Endothelial cell of umbilical vein (primary cell): ENCODE measurements around the gene ADA. TPM values are rescaled to one million over a fixed set of nuclear protein-coding genes. Genes with fewer than 3 reads are reported as not detected.

Source experiments
- BruUV-seq: library from RNA; stranded (reverse); fragments of 400-500 nt; replicated peaks from 2 replicates; lab custom pipeline; 2021; lab: Mats Ljungman, UMichigan
- CTCF ChIA-PET: fragments of 300-600, 350-600 bp; sonication (Branson Sonifier 250); formaldehyde crosslinking; loops from one replicate; lab custom pipeline; 2021; ENCODE audit warnings: antibody characterized with exemption, inconsistent platforms; lab: Charles Lee
- POLR2A ChIA-PET: fragments of 300-600, 350-600 bp; sonication (Branson Sonifier 250); formaldehyde crosslinking; loops from one replicate; lab custom pipeline; 2021; ENCODE audit warnings: antibody characterized with exemption, inconsistent platforms; lab: Charles Lee
- DNase-seq: peaks from one replicate; pipeline ENCODE4 v3.0.0-alpha.2; 2011; ENCODE audit warnings: low read depth, low spot score
- FAIRE-seq: peaks from 2 replicates; lab custom pipeline; 2011; peaks lifted over from hg19 to GRCh38; lab: Jason Lieb, UNC
- H2AFZ ChIP-seq: 2 replicates; pipeline ENCODE4 v1.6.0; 2012; ENCODE audit warnings: low read depth, low read length, control low read depth, inconsistent platforms
- H3K27ac ChIP-seq: 2 replicates; pipeline ENCODE4 v1.5.1; 2011; ENCODE audit warnings: low read depth, mild to moderate bottlenecking, control low read depth, low read length, moderate library complexity; ENCODE audit not compliant: insufficient read depth
- H3K27me3 ChIP-seq, 2 experiments: 2 replicates each; pipeline versions ENCODE4 v1.6.0 to v1.6.1; 2011; ENCODE audit warnings: low read length in 2 of 2, mixed read lengths in 1 of 2; ENCODE audit not compliant: control insufficient read depth in 2 of 2, insufficient read depth in 2 of 2
- H3K36me3 ChIP-seq, 2 experiments: 2 replicates in 1 of 2; 3 replicates in 1 of 2; pipeline ENCODE4 v1.5.1; 2011; ENCODE audit warnings: low read length in 2 of 2, mild to moderate bottlenecking in 1 of 2, moderate library complexity in 1 of 2; ENCODE audit not compliant: control insufficient read depth in 2 of 2, insufficient read depth in 2 of 2; ENCODE audit errors: extremely low read depth in 1 of 2
- H3K4me1 ChIP-seq: 3 replicates; pipeline ENCODE4 v1.5.1; 2011; ENCODE audit warnings: mild to moderate bottlenecking, low read length; ENCODE audit not compliant: control insufficient read depth, insufficient read depth; ENCODE audit errors: extremely low read depth
- H3K4me2 ChIP-seq: 2 replicates; pipeline ENCODE4 v1.6.1; 2011; ENCODE audit warnings: low read length, control low read depth, mixed read lengths; ENCODE audit not compliant: insufficient read depth
- H3K4me3 ChIP-seq, 3 experiments: fragments of 200-600 bp in 1 of 3; sonication (generic), shearing (Covaris generic) in 1 of 3; replicated peaks in 1 of 3; 2 replicates each; pipeline ENCODE4 v1.5.1; 2011 to 2016; ENCODE audit warnings: control low read depth in 3 of 3, low read length in 3 of 3, mild to moderate bottlenecking in 2 of 3, inconsistent platforms in 1 of 3, low read depth in 1 of 3, moderate library complexity in 1 of 3; ENCODE audit not compliant: insufficient read depth in 1 of 3
- H3K79me2 ChIP-seq: 2 replicates; pipeline ENCODE4 v1.6.0; 2012; ENCODE audit warnings: low read length, inconsistent platforms; ENCODE audit not compliant: control insufficient read depth, insufficient read depth
- H3K9ac ChIP-seq: replicated peaks from 2 replicates; pipeline ENCODE3; 2011; ENCODE audit warnings: low read length, control low read depth; ENCODE audit not compliant: insufficient read depth; ENCODE audit errors: extremely low read depth
- H3K9me1 ChIP-seq: replicated peaks from 3 replicates; pipeline ENCODE4 v1.6.0; 2011; ENCODE audit warnings: mild to moderate bottlenecking, low read length; ENCODE audit not compliant: control insufficient read depth, insufficient read depth; ENCODE audit errors: extremely low read depth
- H3K9me3 ChIP-seq: replicated peaks from 2 replicates; pipeline ENCODE4 v1.5.1; 2012; ENCODE audit warnings: low read length, inconsistent platforms; ENCODE audit not compliant: control insufficient read depth, insufficient read depth
- H4K20me1 ChIP-seq: replicated peaks from 2 replicates; pipeline ENCODE3; 2011; ENCODE audit warnings: mild to moderate bottlenecking, low read length; ENCODE audit not compliant: control insufficient read depth, insufficient read depth; ENCODE audit errors: extremely low read depth
- CTCF ChIP-seq, 2 donors: IDR thresholded peaks; 1 replicate in 1 of 2; 2 replicates in 1 of 2; pipeline ENCODE4 v1.5.1; 2011; ENCODE audit warnings: low read length in 2 of 2, mild to moderate bottlenecking in 2 of 2, moderate library complexity in 2 of 2, control low read depth in 1 of 2, inconsistent platforms in 1 of 2, low read depth in 1 of 2; ENCODE audit not compliant: insufficient read depth in 1 of 2; ENCODE audit errors: extremely low read depth in 1 of 2
- EZH2 ChIP-seq: IDR thresholded peaks from 2 replicates; pipeline ENCODE4 v1.6.1; 2012; ENCODE audit warnings: borderline replicate concordance, low read depth, mild to moderate bottlenecking, moderate library complexity, low read length, inconsistent platforms; ENCODE audit not compliant: severe bottlenecking
- FOS ChIP-seq: IDR thresholded peaks from 2 replicates; pipeline ENCODE4 v1.6.1; 2011; ENCODE audit warnings: mild to moderate bottlenecking, low read length, moderate library complexity, borderline replicate concordance; ENCODE audit not compliant: insufficient read depth
- GATA2 ChIP-seq: IDR thresholded peaks from 2 replicates; pipeline ENCODE4 v1.7.0; 2011; ENCODE audit warnings: low read depth, mild to moderate bottlenecking, moderate library complexity, mixed read lengths, low read length; ENCODE audit not compliant: insufficient read length, insufficient read depth
- JUN ChIP-seq: IDR thresholded peaks from 2 replicates; pipeline ENCODE4 v1.6.1; 2011; ENCODE audit warnings: borderline replicate concordance, low read depth; ENCODE audit not compliant: insufficient read length, insufficient read depth
- MAX ChIP-seq: IDR thresholded peaks from 2 replicates; pipeline ENCODE4 v1.6.1; 2011; ENCODE audit not compliant: insufficient read depth, insufficient read length
- MYC ChIP-seq: IDR thresholded peaks from one replicate; pipeline ENCODE4 v1.6.1; 2011; ENCODE audit warnings: mild to moderate bottlenecking, low read depth, low read length
- POLR2A ChIP-seq: IDR thresholded peaks from 2 replicates; pipeline ENCODE4 v1.6.1; 2012; ENCODE audit warnings: low read depth, mild to moderate bottlenecking, control low read depth, low read length
- POLR2AphosphoS5 ChIP-seq: IDR thresholded peaks from 2 replicates; pipeline ENCODE4 v1.6.1; 2012; ENCODE audit warnings: low read depth, mild to moderate bottlenecking, control low read depth, low read length, moderate library complexity; ENCODE audit not compliant: insufficient read depth
- dilution Hi-C: fragments of 300-500 bp; cut with MboI; formaldehyde crosslinking; loops from one replicate; pipeline ENCODE4 v1.15.0; 2019; ENCODE audit warnings: low sequenced_read_pairs; ENCODE audit not compliant: extremely low pct_ligation_motif_present
- intact Hi-C: fragments of 100-400 bp; cut with micrococcal nuclease; formaldehyde crosslinking; loops from one replicate; pipeline ENCODE4 v1.10.0; 2022
- polyA plus RNA-seq, 4 experiments: library from polyadenylated mRNA; depleted of rRNA in 3 of 4; stranded (reverse) in 3 of 4; unstranded in 1 of 4; fragments of >200 nt; gene quantifications; 2 replicates each; pipeline versions ENCODE4 v1.2.1 to v1.2.3, GENCODE V29; 2011 to 2012; ENCODE audit warnings: missing spikeins in 1 of 4
- total RNA-seq: library from RNA; stranded (reverse); gene quantifications from 2 replicates; pipeline ENCODE4 v1.2.3, GENCODE V29; 2021

The ADA gene
- total and polyA plus RNA-seq, 2 donors (not counting 3 experiments of a cell fraction or from before 2014, with no cell fraction given) = 26.3 to 33.1 TPM

GRCh38 chr20:44629542-44629941, 22.0 kb downstream of the ADA start:
- POLR2A ChIA-PET = no interaction called here
- H3K79me2 ChIP-seq = no peaks in the 10 kb centered on the region
- no peaks in the 10 kb centered on the region for H3K9me3 ChIP-seq
- BruUV-seq = no TSS peak
- H3K4me2 ChIP-seq = no peak overlapping the region
- no peaks in the 10 kb centered on the region for H4K20me1 ChIP-seq
- intact Hi-C loops (no loop called here), dilution Hi-C loops (no loop called here)
- FAIRE-seq = no peak
- TF ChIP-seq CTCF (IDR thresholded peaks at IDR 0.05; ENCODE audit: extremely low read depth in 1 of 2, insufficient read depth in 1 of 2, low read depth in 1 of 2, low read length in 2 of 2) = no peak
- TF ChIP-seq GATA2 = no peak
- TF ChIP-seq JUN = no peak
- TF ChIP-seq EZH2 = no peak
- no peak for TF ChIP-seq MYC
- TF ChIP-seq POLR2A = no peak
- TF ChIP-seq POLR2AphosphoS5 = no peak
- TF ChIP-seq MAX = no peak
- TF ChIP-seq FOS = no peak
- no peak overlapping the region for H2AFZ ChIP-seq
- no peaks in the 10 kb centered on the region for H3K36me3 ChIP-seq
- no peaks in the 10 kb centered on the region for H3K4me1 ChIP-seq
- CTCF ChIA-PET = interaction anchor here (1.8 kb wide), 1 partner anchor 54 kb away, joined by 7 read pairs; no protein-coding TSS in a partner anchor
- H3K27ac ChIP-seq = no peak overlapping the region
- peak; percentile 48 for DNase-seq
- no peaks in the 10 kb centered on the region for H3K9me1 ChIP-seq
- no peaks in the 10 kb centered on the region for H3K27me3 ChIP-seq
- H3K9ac ChIP-seq = no peak overlapping the region
- H3K4me3 ChIP-seq = no peak overlapping the region
